HG02970 (cell line): ENCODE measurements around the gene ARHGEF3.

Experiments used
- ATAC-seq: cut with Tn5 transposase; IDR thresholded peaks from one replicate; pipeline ENCODE4 v1.9.1; 2021; ENCODE audit warnings: mild to moderate bottlenecking, moderate library complexity, moderate number of reproducible peaks; ENCODE audit not compliant: unreplicated experiment, low FRiP score

Gene ARHGEF3

GRCh38 chr3:56823421-56823926 lies 21.7 kb upstream of the ARHGEF3 start:
- no peak for ATAC-seq

GRCh38 chr3:56822501-56822900 lies 20.8 kb upstream of the ARHGEF3 start:
- no peak for ATAC-seq

GRCh38 chr3:56819016-56819809 lies 17.5 kb upstream of the ARHGEF3 start:
- ATAC-seq = no peak

GRCh38 chr3:56818156-56818985 lies 16.6 kb upstream of the ARHGEF3 start:
- ATAC-seq = no peak

GRCh38 chr3:56817646-56818045 lies 15.9 kb upstream of the ARHGEF3 start:
- no peak for ATAC-seq

GRCh38 chr3:56816061-56816460 lies 14.3 kb upstream of the ARHGEF3 start:
- no peak for ATAC-seq

- ATAC-seq = no peak
Observed at GRCh38 chr3:56815589-56815988, 13.8 kb upstream of the ARHGEF3 start.

- no peak for ATAC-seq
Observed at GRCh38 chr3:56813653-56813960, 11.9 kb upstream of the ARHGEF3 start.

GRCh38 chr3:56812754-56813652 lies 11.3 kb upstream of the ARHGEF3 start:
- ATAC-seq = no peak

- no peak for ATAC-seq
Observed at GRCh38 chr3:56811546-56812202, 9.9 kb upstream of the ARHGEF3 start.

GRCh38 chr3:56810577-56811545 lies 9.1 kb upstream of the ARHGEF3 start:
- ATAC-seq = no peak

- ATAC-seq = no peak
Observed at GRCh38 chr3:56806407-56806806, 4.7 kb upstream of the ARHGEF3 start.

- ATAC-seq = no peak
Observed at GRCh38 chr3:56802790-56803189, 1.0 kb upstream of the ARHGEF3 start.

GRCh38 chr3:56802378-56802745 lies 613 bp upstream of the ARHGEF3 start:
- no peak for ATAC-seq

- ATAC-seq = no peak
Observed at GRCh38 chr3:56800832-56801661, 702 bp downstream of the ARHGEF3 start.

- no peak for ATAC-seq
Observed at GRCh38 chr3:56800130-56800831, 1.5 kb downstream of the ARHGEF3 start.

- no peak for ATAC-seq
Observed at GRCh38 chr3:56799251-56799882, 2.4 kb downstream of the ARHGEF3 start.
